Common myeloid progenitor, CD34-positive (primary cell): ENCODE results near the gene AICDA. TPM values are rescaled to one million over a fixed set of nuclear protein-coding genes. Genes with fewer than 3 reads are reported as not detected.

ENCODE experiments used
- CTCF ChIA-PET: fragments of 350-600 bp; sonication (Branson Sonifier 250); formaldehyde crosslinking; loops from one replicate; lab custom pipeline; 2021; ENCODE audit warnings: antibody characterized with exemption; lab: Charles Lee
- POLR2A ChIA-PET: fragments of 350-600 bp; sonication (Branson Sonifier 250); formaldehyde crosslinking; loops from one replicate; lab custom pipeline; 2021; ENCODE audit warnings: antibody characterized with exemption; lab: Charles Lee
- DNase-seq, 3 donors: peaks; one replicate each; pipeline versions ENCODE4 v3.0.0 to v3.0.0-alpha.2; 2013
- H3K27ac ChIP-seq, 2 experiments: 1 replicate in 1 of 2; 2 replicates in 1 of 2; pipeline ENCODE4 v1.7.0; 2013; ENCODE audit warnings: inconsistent platforms in 2 of 2, low read length in 2 of 2, mild to moderate bottlenecking in 2 of 2, low read depth in 1 of 2, moderate library complexity in 1 of 2; ENCODE audit not compliant: severe bottlenecking in 2 of 2, insufficient read depth in 1 of 2, poor library complexity in 1 of 2
- H3K27me3 ChIP-seq, 5 experiments: replicated peaks in 2 of 5; 1 replicate in 3 of 5; 2 replicates in 2 of 5; pipeline versions ENCODE4 v1.6.1 to v1.7.0; 2013; ENCODE audit warnings: low read length in 4 of 5, mild to moderate bottlenecking in 2 of 5, moderate library complexity in 2 of 5, inconsistent platforms in 1 of 5; ENCODE audit not compliant: insufficient read depth in 5 of 5, control insufficient read depth in 4 of 5
- H3K36me3 ChIP-seq, 4 experiments: 1 replicate in 2 of 4; 2 replicates in 2 of 4; pipeline versions ENCODE4 v1.6.1 to v1.7.0; 2013; ENCODE audit warnings: low read length in 3 of 4, control low read depth in 1 of 4, mild to moderate bottlenecking in 1 of 4; ENCODE audit not compliant: control insufficient read depth in 4 of 4, insufficient read depth in 4 of 4
- H3K4me1 ChIP-seq, 4 experiments: 1 replicate in 3 of 4; 2 replicates in 1 of 4; pipeline versions ENCODE4 v1.6.1 to v1.7.1; 2013; ENCODE audit warnings: low read length in 3 of 4, mild to moderate bottlenecking in 3 of 4, control low read depth in 1 of 4, inconsistent platforms in 1 of 4, moderate library complexity in 1 of 4; ENCODE audit not compliant: control insufficient read depth in 4 of 4, insufficient read depth in 4 of 4; ENCODE audit errors: control extremely low read depth in 1 of 4
- H3K4me3 ChIP-seq, 7 experiments: 1 replicate in 4 of 7; 2 replicates in 3 of 7; pipeline versions ENCODE4 v1.5.1 to v1.7.0; 2013; ENCODE audit warnings: mild to moderate bottlenecking in 7 of 7, low read length in 6 of 7, moderate library complexity in 6 of 7, inconsistent platforms in 2 of 7, low read depth in 2 of 7, control low read depth in 1 of 7; ENCODE audit not compliant: insufficient read depth in 4 of 7, control insufficient read depth in 1 of 7; ENCODE audit errors: extremely low read depth in 1 of 7
- H3K9me3 ChIP-seq, 5 experiments: 1 replicate in 4 of 5; 2 replicates in 1 of 5; pipeline versions ENCODE4 v1.6.1 to v1.7.1; 2013; ENCODE audit warnings: low read length in 4 of 5, mild to moderate bottlenecking in 2 of 5, inconsistent platforms in 1 of 5, low read depth in 1 of 5, moderate library complexity in 1 of 5; ENCODE audit not compliant: control insufficient read depth in 4 of 5, insufficient read depth in 2 of 5; ENCODE audit errors: control extremely low read depth in 1 of 5
- WGBS: methylation state at CpG from one replicate; pipeline ENCODE4 v1.1.5; 2013; ENCODE audit not compliant: insufficient coverage; 5-methylcytosine and 5-hydroxymethylcytosine counted together
- polyA plus RNA-seq: library from polyadenylated mRNA; unstranded; fragments of 120-200 nt; gene quantifications from one replicate; pipeline ENCODE4 v1.2.1, GENCODE V29; 2013

The AICDA gene
- not detected for polyA plus RNA-seq

- Histone ChIP-seq H3K4me3 (no peak within 1 kb of the TSS), H3K36me3 (no peaks in the 10 kb centered on the region), H3K27ac (no peak within 1 kb of the TSS), H3K9me3 (no peaks in the 10 kb centered on the region), H3K4me1 (peaks cover 4 to 9% (median 6%) of the 10 kb centered on the region in 4 experiments), H3K27me3 (no peaks in the 10 kb centered on the region)
- no peak for DNase-seq
- ChIA-PET CTCF (interaction anchor here (1.1 to 2.4 kb wide), 2 partner anchors 20 to 68 kb away, joined by 4 to 7 read pairs; no protein-coding TSS in a partner anchor), POLR2A (no interaction called here)
- WGBS, result 100% methylated on average over 1 of the region's 2 CpGs
These were observed at the start of gene AICDA for GRCh38 chr12:8612629-8613028. Gene AICDA, minus strand, starts transcription at chr12:8612859. Its CDS starts 92 bp downstream, at chr12:8612767.

- H3K36me3 ChIP-seq, result no peaks in the 10 kb centered on the region
- H3K4me3 ChIP-seq, result no peak overlapping the region
- no peaks in the 10 kb centered on the region for H3K27me3 ChIP-seq
- H3K4me1 ChIP-seq, result no peaks in the 10 kb centered on the region
- DNase-seq, result no peak
- ChIA-PET CTCF (interaction anchor here (0.8 to 2.1 kb wide), 3 partner anchors 9 to 387 kb away, joined by 3 to 5 read pairs (median 3); no protein-coding TSS in a partner anchor), POLR2A (no interaction called here)
- H3K27ac ChIP-seq, result no peak overlapping the region
- 100% methylated on average over 2 of the region's 3 CpGs for WGBS
- H3K9me3 ChIP-seq, result no peaks in the 10 kb centered on the region
These were observed 49.1 kb upstream of the AICDA start for GRCh38 chr12:8661751-8662150.

GRCh38 chr12:8661016-8661415, 48.4 kb upstream of the AICDA start:
- POLR2A ChIA-PET, result no interaction called here
- CTCF ChIA-PET, result interaction anchor here (0.6 to 2.1 kb wide), 4 partner anchors 9 to 388 kb away, joined by 3 to 5 read pairs (median 3); no protein-coding TSS in a partner anchor

GRCh38 chr12:8658346-8658745, 45.7 kb upstream of the AICDA start:
- no peak for DNase-seq
- POLR2A ChIA-PET, result interaction anchor here (0.5 kb wide), 1 partner anchor 228 kb away, joined by 3 read pairs; no protein-coding TSS in a partner anchor

More at GRCh38 chr12:8661016-8661415, 48.4 kb upstream of the AICDA start:
- no peaks in the 10 kb centered on the region for H3K27me3 ChIP-seq
- no peak overlapping the region for H3K27ac ChIP-seq
- no peaks in the 10 kb centered on the region for H3K4me1 ChIP-seq
- no peaks in the 10 kb centered on the region for H3K36me3 ChIP-seq
- 100% methylated on average over 2 of the region's 3 CpGs for WGBS
- no peak overlapping the region for H3K4me3 ChIP-seq
- H3K9me3 ChIP-seq, result no peaks in the 10 kb centered on the region
- DNase-seq, result no peak

GRCh38 chr12:8655421-8655820, 42.8 kb upstream of the AICDA start:
- ChIA-PET POLR2A (no interaction called here), CTCF (interaction anchor here (0.8 to 3.8 kb wide), 6 partner anchors 14 to 394 kb away, joined by 3 to 15 read pairs (median 5); no protein-coding TSS in a partner anchor)
- no peak overlapping the region for H3K4me3 ChIP-seq
- no peak overlapping the region for H3K27ac ChIP-seq
- H3K9me3 ChIP-seq, result no peaks in the 10 kb centered on the region
- no peaks in the 10 kb centered on the region for H3K27me3 ChIP-seq
- DNase-seq, result no peak
- WGBS, result 100% methylated on average over 5 of the region's 6 CpGs
- peaks cover 0 to 2% (median 0%) of the 10 kb centered on the region in 4 experiments for H3K4me1 ChIP-seq
- no peaks in the 10 kb centered on the region for H3K36me3 ChIP-seq

More at GRCh38 chr12:8658346-8658745, 45.7 kb upstream of the AICDA start:
- Histone ChIP-seq H3K9me3 (no peaks in the 10 kb centered on the region), H3K27me3 (no peaks in the 10 kb centered on the region), H3K4me3 (no peak overlapping the region), H3K27ac (no peak overlapping the region), H3K36me3 (no peaks in the 10 kb centered on the region), H3K4me1 (peaks cover 0 to 2% (median 0%) of the 10 kb centered on the region in 4 experiments)
- WGBS, result no CpG with 5 or more reads among the region's 1 CpG
- CTCF ChIA-PET, result interaction anchor here (0.8 to 1.3 kb wide), 6 partner anchors 113 to 392 kb away, joined by 3 to 4 read pairs (median 3); no protein-coding TSS in a partner anchor

GRCh38 chr12:8648576-8649205, 36.0 kb upstream of the AICDA start:
- Histone ChIP-seq H3K27ac (no peak overlapping the region), H3K36me3 (no peaks in the 10 kb centered on the region), H3K4me3 (no peak overlapping the region), H3K4me1 (no peaks in the 10 kb centered on the region), H3K27me3 (no peaks in the 10 kb centered on the region), H3K9me3 (no peaks in the 10 kb centered on the region)
- ChIA-PET POLR2A (no interaction called here), CTCF (interaction anchor here (0.6 to 1.4 kb wide), 5 partner anchors 8 to 401 kb away, joined by 3 to 6 read pairs (median 4); no protein-coding TSS in a partner anchor)
- WGBS, result 85% methylated on average over 4 of the region's 8 CpGs
- DNase-seq, result peak in 1 of 3 donors; percentile 4

GRCh38 chr12:8647968-8648367, 35.3 kb upstream of the AICDA start:
- Histone ChIP-seq H3K4me3 (no peak overlapping the region), H3K27me3 (no peaks in the 10 kb centered on the region), H3K4me1 (no peaks in the 10 kb centered on the region), H3K36me3 (no peaks in the 10 kb centered on the region), H3K9me3 (no peaks in the 10 kb centered on the region), H3K27ac (no peak overlapping the region)
- ChIA-PET POLR2A (no interaction called here), CTCF (interaction anchor here (1.0 to 1.4 kb wide), 4 partner anchors 9 to 304 kb away, joined by 4 to 6 read pairs (median 4); no protein-coding TSS in a partner anchor)
- WGBS, result 92% methylated on average over 4 of the region's 5 CpGs
- no peak for DNase-seq
